IPS DF 6.9 (cell line): ENCODE results near the gene TBXA2R.
"Not testable (repeated sequence)": the region's sequence is repeated elsewhere in the genome, so short reads cannot be mapped to it uniquely, and the experiment has no call there.

Experiments used
- DNase-seq: peaks from one replicate; pipeline ENCODE4 v3.0.0-alpha.2; 2013; ENCODE audit warnings: low read depth, low spot score
- H3K27ac ChIP-seq: one replicate; pipeline ENCODE4 v1.5.1; 2013; ENCODE audit warnings: low read length, control low read depth
- H3K27me3 ChIP-seq: 2 replicates; pipeline ENCODE4 v1.6.1; 2013; ENCODE audit warnings: mild to moderate bottlenecking, low read length; ENCODE audit not compliant: control insufficient read depth, insufficient read depth
- H3K36me3 ChIP-seq: 2 replicates; pipeline ENCODE4 v1.6.1; 2013; ENCODE audit warnings: low read length; ENCODE audit not compliant: control insufficient read depth, insufficient read depth
- H3K4me1 ChIP-seq: 2 replicates; pipeline ENCODE4 v1.6.1; 2013; ENCODE audit warnings: low read length; ENCODE audit not compliant: control insufficient read depth, insufficient read depth
- H3K4me3 ChIP-seq: 2 replicates; pipeline ENCODE4 v1.5.1; 2013; ENCODE audit warnings: mild to moderate bottlenecking, low read length
- H3K9me3 ChIP-seq: 2 replicates; pipeline ENCODE4 v1.6.1; 2013; ENCODE audit warnings: low read length, inconsistent platforms; ENCODE audit not compliant: control insufficient read depth, insufficient read depth
- WGBS: extraction: QIAGEN DNeasy Blood & Tissue Kit; methylation state at CpG from one replicate; pipeline ENCODE4 v1.1.7; 2013; ENCODE audit warnings: mixed read lengths, missing lambda C conversion rate; ENCODE audit not compliant: insufficient read length, insufficient coverage; 5-methylcytosine and 5-hydroxymethylcytosine counted together

The TBXA2R gene

GRCh38 chr19:3589439-3589838, 17.2 kb downstream of the TBXA2R start:
- DNase-seq, result no peak
- H3K4me1 ChIP-seq, result no peaks in the 10 kb centered on the region
- no peak overlapping the region for H3K27ac ChIP-seq
- no peaks in the 10 kb centered on the region; the same call in none of the 2 replicates for H3K9me3 ChIP-seq
- H3K27me3 ChIP-seq, result peaks cover 4% of the 10 kb centered on the region; the same call in 1 of the 2 replicates
- no peaks in the 10 kb centered on the region; the same call in 1 of the 2 replicates for H3K36me3 ChIP-seq
- no peak overlapping the region for H3K4me3 ChIP-seq
- WGBS, result no CpG with 5 or more reads among the region's 11 CpGs

- Histone ChIP-seq H3K27ac (no peak overlapping the region), H3K4me3 (no peak overlapping the region), H3K36me3 (no peaks in the 10 kb centered on the region; the same call in 1 of the 2 replicates), H3K27me3 (peaks cover 4% of the 10 kb centered on the region; the same call in 1 of the 2 replicates), H3K9me3 (no peaks in the 10 kb centered on the region; the same call in none of the 2 replicates), H3K4me1 (no peaks in the 10 kb centered on the region)
- no CpG with 5 or more reads among the region's 31 CpGs for WGBS
- DNase-seq, result no peak
Observed at GRCh38 chr19:3586707-3587346, 19.8 kb downstream of the TBXA2R start.

- Histone ChIP-seq H3K36me3 (no peaks in the 10 kb centered on the region; the same call in 1 of the 2 replicates), H3K4me3 (peak overlapping the region; percentile 21; the same call in 1 of the 2 replicates), H3K4me1 (no peaks in the 10 kb centered on the region), H3K27ac (no peak overlapping the region), H3K9me3 (no peaks in the 10 kb centered on the region; the same call in 1 of the 2 replicates), H3K27me3 (peaks cover 4% of the 10 kb centered on the region; the same call in 1 of the 2 replicates)
- DNase-seq, result no peak
- WGBS, result no CpG with 5 or more reads among the region's 16 CpGs
Observed at GRCh38 chr19:3586127-3586626, 20.5 kb downstream of the TBXA2R start.

- Histone ChIP-seq H3K4me3 (peak within 1 kb of the TSS; percentile 21; the same call in 1 of the 2 replicates), H3K27ac (no peak within 1 kb of the TSS), H3K4me1 (no peaks in the 10 kb centered on the region), H3K36me3 (no peaks in the 10 kb centered on the region; the same call in 1 of the 2 replicates), H3K27me3 (peaks cover 4% of the 10 kb centered on the region; the same call in 1 of the 2 replicates), H3K9me3 (no peaks in the 10 kb centered on the region)
- WGBS, result no CpG with 5 or more reads among the region's 84 CpGs
- no peak for DNase-seq
Observed at GRCh38 chr19:3585301-3586126, 21.2 kb downstream of the TBXA2R start, which contains the start of gene GIPC3. GIPC3 (plus strand) TSS chr19:3585478; CDS start chr19:3585598, 120 bp downstream.

GRCh38 chr19:3584036-3584802, 22.5 kb downstream of the TBXA2R start:
- WGBS, result no CpG with 5 or more reads among the region's 15 CpGs
- H3K27ac ChIP-seq, H3K36me3 ChIP-seq: not testable (repeated sequence)

GRCh38 chr19:3581792-3582191, 24.9 kb downstream of the TBXA2R start:
- H3K4me1 ChIP-seq, H3K27me3 ChIP-seq, H3K4me3 ChIP-seq, DNase-seq, H3K9me3 ChIP-seq, H3K27ac ChIP-seq, H3K36me3 ChIP-seq: not testable (repeated sequence)
- WGBS, result no CpG with 5 or more reads among the region's 4 CpGs

More at GRCh38 chr19:3584036-3584802, 22.5 kb downstream of the TBXA2R start:
- H3K4me1 ChIP-seq, DNase-seq, H3K4me3 ChIP-seq, H3K27me3 ChIP-seq, H3K9me3 ChIP-seq: not testable (repeated sequence)

GRCh38 chr19:3580156-3580934, 26.3 kb downstream of the TBXA2R start:
- DNase-seq, result no peak
- Histone ChIP-seq H3K27me3 (no peaks in the 10 kb centered on the region), H3K4me1 (peaks cover 4% of the 10 kb centered on the region; the same call in 1 of the 2 replicates), H3K27ac (no peak overlapping the region), H3K36me3 (no peaks in the 10 kb centered on the region), H3K9me3 (no peaks in the 10 kb centered on the region), H3K4me3 (no peak overlapping the region)
- WGBS, result no CpG with 5 or more reads among the region's 11 CpGs

- H3K4me1 ChIP-seq, result peaks cover 6% of the 10 kb centered on the region
- no peak overlapping the region for H3K27ac ChIP-seq
- H3K9me3 ChIP-seq, result no peaks in the 10 kb centered on the region
- no peak for DNase-seq
- H3K4me3 ChIP-seq, result peak overlapping the region; percentile 58; the same call in 1 of the 2 replicates
- WGBS, result no CpG with 5 or more reads among the region's 17 CpGs
- H3K27me3 ChIP-seq, result no peaks in the 10 kb centered on the region
- no peaks in the 10 kb centered on the region for H3K36me3 ChIP-seq
Observed at GRCh38 chr19:3578390-3578789, 28.3 kb downstream of the TBXA2R start.

GRCh38 chr19:3577723-3578344, 28.8 kb downstream of the TBXA2R start:
- no peaks in the 10 kb centered on the region for H3K27me3 ChIP-seq
- WGBS, result no CpG with 5 or more reads among the region's 60 CpGs
- H3K9me3 ChIP-seq, result no peaks in the 10 kb centered on the region
- no peaks in the 10 kb centered on the region for H3K36me3 ChIP-seq
- DNase-seq, result no peak
- H3K4me1 ChIP-seq, result peaks cover 6% of the 10 kb centered on the region
- no peak overlapping the region for H3K27ac ChIP-seq
- H3K4me3 ChIP-seq, result peak overlapping the region; percentile 58; the same call in 1 of the 2 replicates
